Measurements from ENCODE around the gene RUNX2. TPM values are rescaled to one million over a fixed set of nuclear protein-coding genes. Genes with fewer than 3 reads are reported as not detected.

Gene RUNX2
- total and polyA plus RNA-seq, 2 donors (not counting 1 experiment from before 2014, with no cell fraction given): 1.3 to 2.4 TPM

- peaks cover 49% of the 10 kb centered on the region for H3K4me1 Mint-ChIP-seq
- ChIA-PET CTCF (interaction anchor here (0.9 to 3.4 kb wide), 3 partner anchors 94 to 500 kb away, joined by 3 to 20 read pairs (median 4); no protein-coding TSS in a partner anchor), POLR2A (no interaction called here)
- peaks cover 33% of the 10 kb centered on the region for H3K27me3 Mint-ChIP-seq
- WGBS (ENCODE audit: insufficient coverage): under 1% methylated on average over 55 of the region's 55 CpGs
- Histone ChIP-seq H3K36me3 (replicated peaks in 1 of 2; ENCODE audit: control extremely low read depth in 1 of 2, control insufficient read depth in 1 of 2, extremely low read depth in 1 of 2, insufficient read depth in 2 of 2, low read length in 1 of 2) (no peaks in the 10 kb centered on the region), H2AFZ (ENCODE audit: insufficient read depth, low read depth, low read length, poor library complexity, severe bottlenecking) (peak overlapping the region; percentile 86), H3K4me3 (ENCODE audit: control extremely low read depth in 1 of 5, extremely low read depth in 1 of 5, insufficient read depth in 1 of 5, low read depth in 2 of 5, low read length in 4 of 5) (peak overlapping the region; percentile 47 to 65 (median 57)), H3K27ac (ENCODE audit: low read length in 2 of 2) (peak overlapping the region in 1 of 2 donors; percentile 35), H3K4me1 (ENCODE audit: control insufficient read depth in 2 of 2, insufficient read depth in 2 of 2, low read length in 2 of 2) (peaks cover 46 to 51% of the 10 kb centered on the region in 2 donors), H4K20me1 (ENCODE audit: control insufficient read depth, insufficient read depth, low read length, poor library complexity, severe bottlenecking) (no peaks in the 10 kb centered on the region), H3K9me3 (ENCODE audit: control extremely low read depth in 1 of 3, control insufficient read depth in 2 of 3, insufficient read depth in 1 of 3, low read length in 2 of 3) (peaks cover 0 to 11% (median 0%) of the 10 kb centered on the region in 3 donors), H3K9ac (ENCODE audit: low read length) (peak overlapping the region; percentile 71), H3K27me3 (replicated peaks in 1 of 4; ENCODE audit: control extremely low read depth in 1 of 4, control insufficient read depth in 3 of 4, insufficient read depth in 4 of 4, low read length in 3 of 4) (peaks cover 0 to 62% (median 45%) of the 10 kb centered on the region in 4 experiments), H3K4me2 (replicated peaks; ENCODE audit: low read depth, low read length, poor library complexity, severe bottlenecking) (peak overlapping the region; percentile 98), H3K79me2 (ENCODE audit: control insufficient read depth, insufficient read depth, low read length) (no peaks in the 10 kb centered on the region)
- H3K4me3 Mint-ChIP-seq: peak overlapping the region; percentile 93
- TF ChIP-seq CTCF (IDR thresholded peaks at IDR 0.05): no peak
- peak overlapping the region; percentile 82 for H3K27ac Mint-ChIP-seq
- no peaks in the 10 kb centered on the region for H3K9me3 Mint-ChIP-seq (ENCODE audit: insufficient read depth)
- ATAC-seq (ENCODE audit: low read depth): peak; percentile 20
- peak; percentile 76 for DNase-seq
- intact Hi-C loops (cut with micrococcal nuclease): loop anchor here (1.0 to 5.0 kb wide), 5 partner anchors 44 to 290 kb away; no protein-coding TSS in a partner anchor
Measured at GRCh38 chr6:45422503-45423110, 94.5 kb downstream of the RUNX2 start.

GRCh38 chr6:45423111-45423823 is 95.1 kb downstream of the RUNX2 start:
- no peaks in the 10 kb centered on the region for H3K79me2 ChIP-seq (ENCODE audit: control insufficient read depth, insufficient read depth, low read length)

More at GRCh38 chr6:45423111-45423823, 95.1 kb downstream of the RUNX2 start:
- Histone ChIP-seq H2AFZ (ENCODE audit: insufficient read depth, low read depth, low read length, poor library complexity, severe bottlenecking) (peak overlapping the region; percentile 86), H3K36me3 (replicated peaks in 1 of 2; ENCODE audit: control extremely low read depth in 1 of 2, control insufficient read depth in 1 of 2, extremely low read depth in 1 of 2, insufficient read depth in 2 of 2, low read length in 1 of 2) (no peaks in the 10 kb centered on the region), H3K4me2 (replicated peaks; ENCODE audit: low read depth, low read length, poor library complexity, severe bottlenecking) (peak overlapping the region; percentile 98), H3K27me3 (replicated peaks in 1 of 4; ENCODE audit: control extremely low read depth in 1 of 4, control insufficient read depth in 3 of 4, insufficient read depth in 4 of 4, low read length in 3 of 4) (peaks cover 0 to 59% (median 42%) of the 10 kb centered on the region in 4 experiments), H3K9me3 (ENCODE audit: control extremely low read depth in 1 of 3, control insufficient read depth in 2 of 3, insufficient read depth in 1 of 3, low read length in 2 of 3) (peaks cover 0 to 11% (median 0%) of the 10 kb centered on the region in 3 donors), H3K4me1 (ENCODE audit: control insufficient read depth in 2 of 2, insufficient read depth in 2 of 2, low read length in 2 of 2) (peaks cover 46 to 51% of the 10 kb centered on the region in 2 donors), H3K4me3 (ENCODE audit: control extremely low read depth in 1 of 5, extremely low read depth in 1 of 5, insufficient read depth in 1 of 5, low read depth in 2 of 5, low read length in 4 of 5) (peak overlapping the region; percentile 47 to 65 (median 57)), H3K9ac (ENCODE audit: low read length) (peak overlapping the region; percentile 71), H4K20me1 (ENCODE audit: control insufficient read depth, insufficient read depth, low read length, poor library complexity, severe bottlenecking) (no peaks in the 10 kb centered on the region), H3K27ac (ENCODE audit: low read length in 2 of 2) (peak overlapping the region; percentile 5 to 34)
- intact Hi-C loops (cut with micrococcal nuclease): loop anchor here (2.0 to 5.0 kb wide), 4 partner anchors 54 to 289 kb away; no protein-coding TSS in a partner anchor
- WGBS (ENCODE audit: insufficient coverage): under 1% methylated on average over 61 of the region's 62 CpGs
- DNase-seq: no peak
- POLR2A ChIA-PET: no interaction called here
- TF ChIP-seq EZH2 (IDR thresholded peaks at IDR 0.05; ENCODE audit: borderline replicate concordance, insufficient read depth, low read depth, low read length, poor library complexity, severe bottlenecking) (no peak), CTCF (IDR thresholded peaks at IDR 0.05) (no peak)
- peak overlapping the region; percentile 93 for H3K4me3 Mint-ChIP-seq
- peaks cover 32% of the 10 kb centered on the region for H3K27me3 Mint-ChIP-seq
- peak overlapping the region; percentile 82 for H3K27ac Mint-ChIP-seq
- CTCF ChIA-PET: interaction anchor here (0.9 to 1.4 kb wide), 3 partner anchors 94 to 499 kb away, joined by 3 to 4 read pairs (median 3); no protein-coding TSS in a partner anchor
- H3K9me3 Mint-ChIP-seq (ENCODE audit: insufficient read depth): no peaks in the 10 kb centered on the region
- peaks cover 49% of the 10 kb centered on the region for H3K4me1 Mint-ChIP-seq
- peak; percentile 5 for ATAC-seq (ENCODE audit: low read depth)
